GM23338 (cell line): ENCODE results near the gene BEGAIN.

Experiments
- CREB1 ChIP-seq: fragments of 250-450 bp; sonication (Bioruptor Pico); IDR thresholded peaks from 2 replicates; pipeline ENCODE4 v1.5.0; 2020; ENCODE audit warnings: low read depth, mild to moderate bottlenecking, moderate library complexity
- CTCF ChIP-seq, 2 experiments: fragments of 200-600 bp in 1 of 2; sonication (generic) in 1 of 2; conservative IDR thresholded peaks; 2 replicates each; pipeline versions ENCODE4 v1.5.1 to v1.6.1; 2016 to 2017; ENCODE audit warnings: antibody characterized with exemption in 2 of 2, low read depth in 2 of 2, mild to moderate bottlenecking in 2 of 2, moderate library complexity in 1 of 2
- EZH2 ChIP-seq: fragments of 200-600 bp; sonication (generic); IDR thresholded peaks from one replicate; pipeline ENCODE4 v1.8.0; 2017; ENCODE audit warnings: antibody characterized with exemption, mild to moderate bottlenecking, low read depth; ENCODE audit not compliant: unreplicated experiment
- EZH2phosphoT487 ChIP-seq: fragments of 200-600 bp; sonication (generic); IDR thresholded peaks from one replicate; pipeline ENCODE4 v1.8.1; 2018; ENCODE audit warnings: antibody characterized with exemption; ENCODE audit not compliant: unreplicated experiment
- JUNB ChIP-seq: IDR thresholded peaks from one replicate; pipeline ENCODE4 v1.6.1; 2016; ENCODE audit warnings: antibody characterized with exemption; ENCODE audit not compliant: unreplicated experiment
- POLR2AphosphoS5 ChIP-seq: IDR thresholded peaks from 2 replicates; pipeline ENCODE4 v1.6.1; 2016; ENCODE audit warnings: antibody characterized with exemption, low read depth
- REST ChIP-seq: IDR thresholded peaks from one replicate; pipeline ENCODE4 v1.6.1; 2018; ENCODE audit warnings: antibody characterized with exemption; ENCODE audit not compliant: unreplicated experiment
- TF ChIP-seq, protein P1 (sequence below): IDR thresholded peaks from 2 replicates; pipeline ENCODE4 v1.6.1; 2016; ENCODE audit warnings: antibody characterized with exemption

GRCh38 chr14:100634026-100634425, 46.8 kb upstream of the BEGAIN start:
- TF ChIP-seq EZH2phosphoT487 = no peak
- TF ChIP-seq JUNB = no peak
- TF ChIP-seq CTCF (conservative IDR thresholded peaks at IDR 0.05; ENCODE audit: low read depth in 2 of 2) = no peak
- no peak for TF ChIP-seq REST
- no peak for TF ChIP-seq EZH2
- TF ChIP-seq, protein P1, sequence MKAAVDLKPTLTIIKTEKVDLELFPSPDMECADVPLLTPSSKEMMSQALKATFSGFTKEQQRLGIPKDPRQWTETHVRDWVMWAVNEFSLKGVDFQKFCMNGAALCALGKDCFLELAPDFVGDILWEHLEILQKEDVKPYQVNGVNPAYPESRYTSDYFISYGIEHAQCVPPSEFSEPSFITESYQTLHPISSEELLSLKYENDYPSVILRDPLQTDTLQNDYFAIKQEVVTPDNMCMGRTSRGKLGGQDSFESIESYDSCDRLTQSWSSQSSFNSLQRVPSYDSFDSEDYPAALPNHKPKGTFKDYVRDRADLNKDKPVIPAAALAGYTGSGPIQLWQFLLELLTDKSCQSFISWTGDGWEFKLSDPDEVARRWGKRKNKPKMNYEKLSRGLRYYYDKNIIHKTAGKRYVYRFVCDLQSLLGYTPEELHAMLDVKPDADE = no peak
- TF ChIP-seq POLR2AphosphoS5 = no peak
- no peak for TF ChIP-seq CREB1
